Activated T-cell treated with anti-CD3 and anti-CD28 coated beads, Interleukin-2, amount 50 U/mL, for 4 hours (primary cell): ENCODE measurements around the gene SH2D5. TPM values are rescaled to one million over a fixed set of nuclear protein-coding genes. Genes with fewer than 3 reads are reported as not detected.

Source experiments
- ATAC-seq, 2 donors: fragments of 200-7000 bp; cut with Tn5 transposase; one replicate each; pipeline ENCODE4 v1.10.0; 2021
- DNase-seq: peaks from one replicate; pipeline ENCODE4 v3.0.0-alpha.2; 2020
- H3K27me3 Mint-ChIP-seq: one replicate; pipeline ENCODE4 v1.8.0; 2021; ENCODE audit warnings: low read depth, mixed read lengths
- H3K36me3 Mint-ChIP-seq: one replicate; pipeline ENCODE4 v1.8.0; 2022; ENCODE audit warnings: mixed read lengths; ENCODE audit not compliant: insufficient read depth
- H3K4me1 Mint-ChIP-seq: one replicate; pipeline ENCODE4 v1.8.0; 2021; ENCODE audit warnings: low read depth, mixed read lengths
- H3K4me3 Mint-ChIP-seq: one replicate; pipeline ENCODE4 v1.8.0; 2021; ENCODE audit warnings: mild to moderate bottlenecking, moderate library complexity, mixed read lengths
- H3K9me3 Mint-ChIP-seq: one replicate; pipeline ENCODE4 v1.8.0; 2021; ENCODE audit warnings: mixed read lengths
- total RNA-seq, 3 donors: library from RNA; stranded (reverse); gene quantifications; one replicate each; pipeline ENCODE4 v1.2.1, GENCODE V29; 2021

Gene SH2D5
- total RNA-seq, 3 donors from 2014 or later, result 1.0 to 2.1 (median 1.1) TPM

GRCh38 chr1:20699558-20699957 is 32.9 kb downstream of the SH2D5 start:
- Mint-ChIP-seq H3K27me3 (no peaks in the 10 kb centered on the region), H3K4me1 (peaks cover 6% of the 10 kb centered on the region), H3K9me3 (no peaks in the 10 kb centered on the region), H3K4me3 (no peak overlapping the region), H3K36me3 (no peaks in the 10 kb centered on the region)
- no peak for ATAC-seq
- no peak for DNase-seq

DNA sequence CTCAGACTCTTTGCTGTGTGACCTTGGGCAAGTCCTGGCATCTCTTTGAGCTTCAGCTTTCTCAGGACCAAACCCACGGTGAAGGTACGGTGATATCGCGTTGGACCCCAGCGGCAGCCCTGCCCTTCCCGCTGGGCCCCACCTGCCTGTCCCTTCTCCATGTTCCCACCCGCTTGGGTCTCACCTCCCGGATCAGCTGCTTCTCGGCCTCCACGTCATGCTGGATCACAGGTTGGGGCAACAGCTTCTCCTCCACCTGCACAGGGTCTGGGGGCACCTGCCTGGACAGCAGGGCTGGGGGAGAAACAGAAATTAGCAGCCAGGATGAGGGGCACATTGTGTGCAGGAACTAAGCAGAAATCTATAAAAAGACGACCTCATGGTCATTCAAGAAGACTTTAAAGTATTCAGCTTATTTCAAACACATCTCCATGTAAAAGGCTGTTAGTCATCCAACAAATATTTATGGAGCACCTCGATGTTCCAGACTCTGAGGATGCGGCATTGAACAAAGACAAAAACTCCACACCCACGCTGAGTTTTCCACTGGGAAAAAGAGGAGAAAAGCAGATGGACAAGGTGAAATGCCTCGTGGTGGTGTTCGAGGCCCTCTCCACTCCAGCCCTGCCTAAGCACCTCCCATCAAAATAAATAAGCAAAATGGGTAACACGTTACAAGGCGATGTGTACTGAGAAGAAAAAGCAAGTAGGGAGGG is 34.1 kb downstream of the SH2D5 start:
- ATAC-seq, result no peak

DNA sequence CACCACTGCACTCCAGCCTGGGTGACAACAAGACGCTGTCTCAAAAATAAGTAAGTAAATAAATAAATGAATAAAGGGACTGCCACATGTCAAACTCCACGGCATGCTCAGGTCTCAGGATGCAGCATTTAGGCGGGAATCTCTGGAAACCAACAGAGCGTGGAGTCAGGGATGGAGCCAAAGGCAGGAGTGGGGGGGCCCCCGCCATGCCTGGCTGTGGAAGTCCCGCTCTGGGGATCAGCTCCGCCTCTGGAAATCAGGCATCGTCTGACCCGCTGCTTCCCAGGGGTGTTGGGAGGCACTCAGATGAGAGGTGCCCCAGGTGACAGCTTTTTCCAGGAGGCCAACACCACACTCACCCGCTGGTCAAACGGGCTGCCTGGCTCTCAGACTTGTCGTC is 34.9 kb downstream of the SH2D5 start:
- Mint-ChIP-seq H3K27me3 (no peaks in the 10 kb centered on the region), H3K4me1 (peaks cover 6% of the 10 kb centered on the region), H3K9me3 (no peaks in the 10 kb centered on the region), H3K36me3 (no peaks in the 10 kb centered on the region), H3K4me3 (no peak overlapping the region)
- DNase-seq (no peak), ATAC-seq (no peak)

More for the DNA sequence above, 34.1 kb downstream of the SH2D5 start:
- no peaks in the 10 kb centered on the region for H3K27me3 Mint-ChIP-seq
- no peaks in the 10 kb centered on the region for H3K36me3 Mint-ChIP-seq
- peaks cover 6% of the 10 kb centered on the region for H3K4me1 Mint-ChIP-seq
- no peak for DNase-seq
- no peak overlapping the region for H3K4me3 Mint-ChIP-seq
- H3K9me3 Mint-ChIP-seq, result no peaks in the 10 kb centered on the region

DNA sequence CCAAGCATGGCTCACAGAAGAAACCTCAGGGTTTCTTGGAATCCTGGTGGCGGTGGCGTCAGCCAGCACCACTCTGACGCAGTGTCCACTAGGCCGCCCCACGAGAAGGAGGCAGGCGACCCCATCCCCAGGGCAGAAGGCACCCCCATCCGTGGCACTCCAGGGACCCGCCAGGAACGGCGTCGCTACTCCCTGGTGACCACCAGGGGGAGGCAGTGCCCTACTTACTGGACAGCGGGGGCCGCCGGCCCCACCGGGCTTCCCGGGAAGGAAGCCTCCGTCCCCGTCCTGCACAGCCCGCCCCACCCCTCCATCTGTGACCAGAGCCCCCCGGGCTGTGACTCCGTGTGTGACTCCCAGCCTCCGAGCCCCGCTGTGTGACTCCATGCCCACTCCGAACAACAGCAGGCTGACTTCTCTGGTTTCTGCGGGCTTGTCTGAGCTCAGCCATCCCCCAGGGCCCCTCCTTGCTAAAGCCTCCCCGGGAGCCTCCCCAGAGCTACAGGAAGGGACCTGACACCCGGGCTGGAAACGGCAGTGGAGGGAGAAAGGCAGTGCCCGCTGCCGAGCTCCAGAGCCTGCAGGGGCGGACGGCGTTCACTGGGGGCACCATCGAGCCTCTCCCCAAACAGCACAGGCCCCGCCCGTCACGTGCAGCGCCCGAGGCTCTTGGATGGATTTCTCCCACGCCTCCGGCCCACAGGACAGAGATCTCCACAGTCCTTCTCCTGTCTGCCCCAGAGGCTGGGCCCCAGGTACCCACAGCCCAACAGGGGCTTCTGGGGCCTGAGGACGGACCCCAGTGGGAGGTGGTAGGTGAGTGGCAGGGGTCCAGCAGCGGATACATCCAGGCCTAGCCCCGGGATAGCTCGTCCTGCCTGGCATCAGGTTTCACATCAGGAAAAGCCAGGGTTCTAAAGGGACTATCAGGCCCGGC is 35.8 kb downstream of the SH2D5 start:
- no peaks in the 10 kb centered on the region for H3K27me3 Mint-ChIP-seq
- ATAC-seq, result peak; percentile 97 to 98

GRCh38 chr1:20695515-20695914 is 37.0 kb downstream of the SH2D5 start:
- no peak overlapping the region for H3K4me3 Mint-ChIP-seq
- no peaks in the 10 kb centered on the region for H3K9me3 Mint-ChIP-seq
- DNase-seq, result no peak
- peaks cover 6% of the 10 kb centered on the region for H3K4me1 Mint-ChIP-seq
- no peak for ATAC-seq
- no peaks in the 10 kb centered on the region for H3K36me3 Mint-ChIP-seq
- H3K27me3 Mint-ChIP-seq, result no peaks in the 10 kb centered on the region

More for the DNA sequence above, 35.8 kb downstream of the SH2D5 start:
- peak overlapping the region; percentile 86 for H3K4me3 Mint-ChIP-seq
- H3K4me1 Mint-ChIP-seq, result peaks cover 6% of the 10 kb centered on the region
- peak; percentile 73 for DNase-seq
- H3K36me3 Mint-ChIP-seq, result no peaks in the 10 kb centered on the region
- H3K9me3 Mint-ChIP-seq, result no peaks in the 10 kb centered on the region

- Mint-ChIP-seq H3K36me3 (no peaks in the 10 kb centered on the region), H3K4me1 (peaks cover 6% of the 10 kb centered on the region), H3K27me3 (no peaks in the 10 kb centered on the region), H3K9me3 (no peaks in the 10 kb centered on the region), H3K4me3 (no peak overlapping the region)
- no peak for ATAC-seq
- DNase-seq, result no peak
Measured at GRCh38 chr1:20693623-20694022, 38.9 kb downstream of the SH2D5 start.

DNA sequence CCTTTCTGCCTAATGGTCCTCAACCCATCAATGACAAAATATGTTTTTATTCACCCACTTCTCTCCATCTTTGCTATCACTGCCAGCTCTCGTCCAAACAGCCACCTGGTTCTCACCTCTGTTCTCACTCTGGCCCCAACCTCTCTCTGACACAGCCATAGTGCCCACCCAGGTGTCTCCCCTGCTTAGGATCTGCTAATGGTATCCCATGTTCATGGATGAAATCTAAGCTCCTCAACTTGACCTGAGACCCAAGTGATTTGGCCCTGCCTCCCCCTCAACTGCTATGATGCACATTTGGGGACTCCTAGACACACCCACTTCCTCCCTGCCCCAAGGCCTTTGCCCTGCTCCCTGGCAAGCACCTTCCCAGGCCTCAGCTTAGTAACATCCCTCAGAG is 40.6 kb downstream of the SH2D5 start:
- H3K27me3 Mint-ChIP-seq, result peaks cover 2% of the 10 kb centered on the region
- H3K4me1 Mint-ChIP-seq, result peaks cover 6% of the 10 kb centered on the region
- DNase-seq (no peak), ATAC-seq (no peak)
- H3K36me3 Mint-ChIP-seq, result no peaks in the 10 kb centered on the region
- no peaks in the 10 kb centered on the region for H3K9me3 Mint-ChIP-seq
- no peak overlapping the region for H3K4me3 Mint-ChIP-seq

DNA sequence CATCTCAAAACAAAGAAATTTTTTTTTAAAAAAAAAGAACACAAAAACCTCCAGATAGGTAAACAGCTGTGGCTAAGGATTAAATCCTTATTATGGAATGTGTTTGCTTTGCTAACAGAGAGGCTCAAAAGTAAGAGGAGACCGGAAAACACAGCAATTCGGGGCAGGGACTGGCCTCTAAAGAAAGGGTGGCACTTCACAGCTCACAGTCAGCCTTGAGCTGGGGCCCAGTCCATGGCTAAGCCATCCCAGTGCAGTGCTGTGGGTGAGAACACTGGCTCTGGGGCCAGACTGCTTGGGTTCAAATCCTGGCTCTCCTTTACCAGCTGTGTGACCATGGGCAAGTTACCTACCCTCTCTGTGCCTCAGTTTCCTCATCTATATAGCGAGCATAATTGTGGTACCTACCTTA is 42.9 kb downstream of the SH2D5 start:
- no peak overlapping the region for H3K4me3 Mint-ChIP-seq
- no peaks in the 10 kb centered on the region for H3K36me3 Mint-ChIP-seq
- peaks cover 6% of the 10 kb centered on the region for H3K27me3 Mint-ChIP-seq
- DNase-seq (no peak), ATAC-seq (no peak)
- no peaks in the 10 kb centered on the region for H3K9me3 Mint-ChIP-seq
- no peaks in the 10 kb centered on the region for H3K4me1 Mint-ChIP-seq

- no peak for ATAC-seq
- Mint-ChIP-seq H3K27me3 (peaks cover 6% of the 10 kb centered on the region), H3K4me1 (no peaks in the 10 kb centered on the region), H3K4me3 (no peak overlapping the region), H3K36me3 (no peaks in the 10 kb centered on the region), H3K9me3 (no peaks in the 10 kb centered on the region)
- DNase-seq, result no peak
Measured at GRCh38 chr1:20686883-20687725, 45.4 kb downstream of the SH2D5 start.

GRCh38 chr1:20685741-20686140 is 46.8 kb downstream of the SH2D5 start:
- Mint-ChIP-seq H3K36me3 (no peaks in the 10 kb centered on the region), H3K9me3 (no peaks in the 10 kb centered on the region), H3K4me1 (no peaks in the 10 kb centered on the region), H3K4me3 (no peak overlapping the region), H3K27me3 (peaks cover 6% of the 10 kb centered on the region)
- ATAC-seq (no peak), DNase-seq (no peak)

- H3K27me3 Mint-ChIP-seq, result peaks cover 6% of the 10 kb centered on the region
- H3K9me3 Mint-ChIP-seq, result no peaks in the 10 kb centered on the region
Measured at GRCh38 chr1:20685099-20685662, 47.3 kb downstream of the SH2D5 start.

GRCh38 chr1:20684651-20685050 is 47.9 kb downstream of the SH2D5 start:
- no peak overlapping the region for H3K4me3 Mint-ChIP-seq

More at GRCh38 chr1:20685099-20685662, 47.3 kb downstream of the SH2D5 start:
- Mint-ChIP-seq H3K4me1 (no peaks in the 10 kb centered on the region), H3K4me3 (no peak overlapping the region), H3K36me3 (no peaks in the 10 kb centered on the region)
- ATAC-seq (no peak), DNase-seq (no peak)

DNA sequence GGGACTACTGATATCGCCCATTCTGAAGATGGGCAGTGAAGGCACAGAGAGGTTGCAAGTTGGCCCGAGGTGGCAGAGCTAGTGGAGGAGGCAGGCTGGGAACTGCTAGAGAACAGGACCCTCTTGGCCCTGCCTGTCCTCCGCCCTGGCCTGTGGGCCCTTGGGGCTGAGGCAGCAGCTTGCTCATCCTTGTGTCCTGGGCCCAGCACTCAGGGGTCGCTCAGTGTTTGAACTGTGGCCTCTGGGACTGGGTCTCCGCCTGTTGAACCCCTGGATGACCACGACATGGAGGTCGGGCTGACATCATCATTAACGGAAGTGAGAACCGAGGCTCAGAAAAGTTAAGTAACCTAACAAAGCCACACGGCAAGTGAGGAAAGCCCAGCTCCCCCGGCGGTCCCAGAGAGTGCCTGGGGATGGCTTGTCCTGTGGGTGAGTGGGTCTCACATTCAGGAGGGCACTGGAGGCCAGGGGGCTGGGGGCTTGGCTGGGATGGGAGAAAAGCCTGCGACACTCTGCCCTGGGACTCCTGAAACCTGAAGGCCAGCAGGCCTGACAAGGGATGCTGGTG is 48.4 kb downstream of the SH2D5 start:
- Mint-ChIP-seq H3K4me3 (no peak overlapping the region), H3K27me3 (peaks cover 6% of the 10 kb centered on the region), H3K9me3 (no peaks in the 10 kb centered on the region), H3K4me1 (no peaks in the 10 kb centered on the region), H3K36me3 (no peaks in the 10 kb centered on the region)
- DNase-seq (no peak), ATAC-seq (no peak)

More at GRCh38 chr1:20684651-20685050, 47.9 kb downstream of the SH2D5 start:
- no peaks in the 10 kb centered on the region for H3K9me3 Mint-ChIP-seq
- H3K4me1 Mint-ChIP-seq, result no peaks in the 10 kb centered on the region
- H3K27me3 Mint-ChIP-seq, result peaks cover 6% of the 10 kb centered on the region
- no peak for ATAC-seq
- no peaks in the 10 kb centered on the region for H3K36me3 Mint-ChIP-seq
- DNase-seq, result no peak
